ENCODE data around the gene RAC3.
A peak's percentile ranks its signal among the peaks of the same experiment; 100 is the strongest.

Gene RAC3

GRCh38 chr17:82031303-82031884 is at the start of gene RAC3:
RAC3 (plus strand) TSS chr17:82031678; CDS start chr17:82031762, 84 bp downstream.
- Histone ChIP-seq H3K36me3 (ENCODE audit: control insufficient read depth, insufficient read depth, low read length) (no peaks in the 10 kb centered on the region), H3K9ac (ENCODE audit: low read length) (peak within 1 kb of the TSS; percentile 28), H3K4me3 (ENCODE audit: low read length) (peak within 1 kb of the TSS; percentile 25), H3K9me3 (ENCODE audit: control insufficient read depth, low read length) (no peaks in the 10 kb centered on the region), H3K27me3 (ENCODE audit: control insufficient read depth, insufficient read depth, low read length) (no peaks in the 10 kb centered on the region), H3K4me1 (ENCODE audit: control insufficient read depth, insufficient read depth, low read length) (peaks cover 21% of the 10 kb centered on the region)

- Histone ChIP-seq H3K9ac (ENCODE audit: low read length) (no peak overlapping the region), H3K4me1 (ENCODE audit: control insufficient read depth, insufficient read depth, low read length) (peaks cover 8% of the 10 kb centered on the region), H3K4me3 (ENCODE audit: low read length) (no peak overlapping the region), H3K9me3 (ENCODE audit: control insufficient read depth, low read length) (no peaks in the 10 kb centered on the region), H3K27me3 (ENCODE audit: control insufficient read depth, insufficient read depth, low read length) (no peaks in the 10 kb centered on the region), H3K36me3 (ENCODE audit: control insufficient read depth, insufficient read depth, low read length) (no peaks in the 10 kb centered on the region)
Observed at GRCh38 chr17:81983011-81983638, 48.4 kb upstream of the RAC3 start.

- H3K27me3 ChIP-seq (ENCODE audit: control insufficient read depth, insufficient read depth, low read length) = no peaks in the 10 kb centered on the region
- H3K9me3 ChIP-seq (ENCODE audit: control insufficient read depth, low read length) = no peaks in the 10 kb centered on the region
- no peak overlapping the region for H3K4me3 ChIP-seq (ENCODE audit: low read length)
- no peaks in the 10 kb centered on the region for H3K36me3 ChIP-seq (ENCODE audit: control insufficient read depth, insufficient read depth, low read length)
- H3K4me1 ChIP-seq (ENCODE audit: control insufficient read depth, insufficient read depth, low read length) = peaks cover 3% of the 10 kb centered on the region
- H3K9ac ChIP-seq (ENCODE audit: low read length) = no peak overlapping the region
Observed at GRCh38 chr17:81983639-81984373, 47.7 kb upstream of the RAC3 start.

- H3K9ac ChIP-seq (ENCODE audit: low read length) = no peak overlapping the region
- H3K36me3 ChIP-seq (ENCODE audit: control insufficient read depth, insufficient read depth, low read length) = no peaks in the 10 kb centered on the region
- H3K9me3 ChIP-seq (ENCODE audit: control insufficient read depth, low read length) = no peaks in the 10 kb centered on the region
- no peaks in the 10 kb centered on the region for H3K27me3 ChIP-seq (ENCODE audit: control insufficient read depth, insufficient read depth, low read length)
- H3K4me1 ChIP-seq (ENCODE audit: control insufficient read depth, insufficient read depth, low read length) = no peaks in the 10 kb centered on the region
- H3K4me3 ChIP-seq (ENCODE audit: low read length) = no peak overlapping the region
Observed at GRCh38 chr17:81984773-81985410, 46.6 kb upstream of the RAC3 start.

- Histone ChIP-seq H3K9me3 (ENCODE audit: control insufficient read depth, low read length) (no peaks in the 10 kb centered on the region), H3K9ac (ENCODE audit: low read length) (no peak overlapping the region), H3K4me3 (ENCODE audit: low read length) (no peak overlapping the region), H3K27me3 (ENCODE audit: control insufficient read depth, insufficient read depth, low read length) (no peaks in the 10 kb centered on the region), H3K36me3 (ENCODE audit: control insufficient read depth, insufficient read depth, low read length) (no peaks in the 10 kb centered on the region), H3K4me1 (ENCODE audit: control insufficient read depth, insufficient read depth, low read length) (peaks cover 10% of the 10 kb centered on the region)
Observed at GRCh38 chr17:81986606-81987005, 44.9 kb upstream of the RAC3 start.

GRCh38 chr17:81987161-81987770 is 44.2 kb upstream of the RAC3 start:
- H3K27me3 ChIP-seq (ENCODE audit: control insufficient read depth, insufficient read depth, low read length) = no peaks in the 10 kb centered on the region
- no peak overlapping the region for H3K4me3 ChIP-seq (ENCODE audit: low read length)
- H3K36me3 ChIP-seq (ENCODE audit: control insufficient read depth, insufficient read depth, low read length) = no peaks in the 10 kb centered on the region
- H3K9ac ChIP-seq (ENCODE audit: low read length) = no peak overlapping the region
- H3K4me1 ChIP-seq (ENCODE audit: control insufficient read depth, insufficient read depth, low read length) = peaks cover 17% of the 10 kb centered on the region
- no peaks in the 10 kb centered on the region for H3K9me3 ChIP-seq (ENCODE audit: control insufficient read depth, low read length)

- no peaks in the 10 kb centered on the region for H3K27me3 ChIP-seq (ENCODE audit: control insufficient read depth, insufficient read depth, low read length)
- H3K4me1 ChIP-seq (ENCODE audit: control insufficient read depth, insufficient read depth, low read length) = peaks cover 40% of the 10 kb centered on the region
- H3K4me3 ChIP-seq (ENCODE audit: low read length) = no peak overlapping the region
- H3K36me3 ChIP-seq (ENCODE audit: control insufficient read depth, insufficient read depth, low read length) = no peaks in the 10 kb centered on the region
- peak overlapping the region; percentile 25 for H3K9ac ChIP-seq (ENCODE audit: low read length)
- no peaks in the 10 kb centered on the region for H3K9me3 ChIP-seq (ENCODE audit: control insufficient read depth, low read length)
Observed at GRCh38 chr17:81990836-81991683, 40.4 kb upstream of the RAC3 start.

GRCh38 chr17:81991684-81992305 is 39.7 kb upstream of the RAC3 start:
- Histone ChIP-seq H3K4me1 (ENCODE audit: control insufficient read depth, insufficient read depth, low read length) (peaks cover 40% of the 10 kb centered on the region), H3K9me3 (ENCODE audit: control insufficient read depth, low read length) (no peaks in the 10 kb centered on the region), H3K4me3 (ENCODE audit: low read length) (no peak overlapping the region), H3K27me3 (ENCODE audit: control insufficient read depth, insufficient read depth, low read length) (no peaks in the 10 kb centered on the region), H3K36me3 (ENCODE audit: control insufficient read depth, insufficient read depth, low read length) (no peaks in the 10 kb centered on the region), H3K9ac (ENCODE audit: low read length) (peak overlapping the region; percentile 55)

- Histone ChIP-seq H3K4me1 (ENCODE audit: control insufficient read depth, insufficient read depth, low read length) (peaks cover 40% of the 10 kb centered on the region), H3K9ac (ENCODE audit: low read length) (peak overlapping the region; percentile 55), H3K9me3 (ENCODE audit: control insufficient read depth, low read length) (no peaks in the 10 kb centered on the region), H3K4me3 (ENCODE audit: low read length) (no peak overlapping the region), H3K36me3 (ENCODE audit: control insufficient read depth, insufficient read depth, low read length) (no peaks in the 10 kb centered on the region), H3K27me3 (ENCODE audit: control insufficient read depth, insufficient read depth, low read length) (no peaks in the 10 kb centered on the region)
Observed at GRCh38 chr17:81992306-81993102, 39.0 kb upstream of the RAC3 start.

GRCh38 chr17:81993729-81994592 is 37.5 kb upstream of the RAC3 start:
- Histone ChIP-seq H3K27me3 (ENCODE audit: control insufficient read depth, insufficient read depth, low read length) (no peaks in the 10 kb centered on the region), H3K9ac (ENCODE audit: low read length) (no peak overlapping the region), H3K36me3 (ENCODE audit: control insufficient read depth, insufficient read depth, low read length) (no peaks in the 10 kb centered on the region), H3K4me3 (ENCODE audit: low read length) (no peak overlapping the region), H3K9me3 (ENCODE audit: control insufficient read depth, low read length) (no peaks in the 10 kb centered on the region), H3K4me1 (ENCODE audit: control insufficient read depth, insufficient read depth, low read length) (peaks cover 40% of the 10 kb centered on the region)
